CD4-positive, alpha-beta T cell treated with Interleukin-17A for 4 hours (primary cell): Measurements from ENCODE around the gene GPR39.

Experiments
- DNase-seq: peaks from one replicate; pipeline ENCODE4 v3.0.0-alpha.2; 2020; ENCODE audit warnings: mixed read lengths

Gene GPR39

GRCh38 chr2:132607426-132608090 is 191.0 kb downstream of the GPR39 start:
- DNase-seq: no peak

GRCh38 chr2:132608311-132608710 is 191.7 kb downstream of the GPR39 start:
- no peak for DNase-seq

- no peak for DNase-seq
Measured at GRCh38 chr2:132609101-132609890, 192.7 kb downstream of the GPR39 start.

GRCh38 chr2:132611719-132612118 is 195.1 kb downstream of the GPR39 start:
- no peak for DNase-seq

GRCh38 chr2:132615329-132616085 is 198.9 kb downstream of the GPR39 start:
- DNase-seq: no peak

GRCh38 chr2:132617989-132618388 is 201.4 kb downstream of the GPR39 start:
- no peak for DNase-seq

- DNase-seq: no peak
Measured at GRCh38 chr2:132618734-132619133, 202.1 kb downstream of the GPR39 start.

GRCh38 chr2:132620115-132620514 is 203.5 kb downstream of the GPR39 start:
- DNase-seq: no peak

- DNase-seq: no peak
Measured at GRCh38 chr2:132621131-132621875, 204.7 kb downstream of the GPR39 start.

- DNase-seq: no peak
Measured at GRCh38 chr2:132623096-132623839, 206.7 kb downstream of the GPR39 start.

GRCh38 chr2:132627536-132627935 is 210.9 kb downstream of the GPR39 start:
- DNase-seq: no peak

GRCh38 chr2:132632000-132632649 is 215.5 kb downstream of the GPR39 start:
- no peak for DNase-seq

GRCh38 chr2:132633635-132634034 is 217.0 kb downstream of the GPR39 start:
- DNase-seq: no peak

GRCh38 chr2:132636346-132636745 is 219.7 kb downstream of the GPR39 start:
- no peak for DNase-seq

GRCh38 chr2:132638313-132639040 is 221.9 kb downstream of the GPR39 start:
- DNase-seq: no peak

GRCh38 chr2:132640116-132640515 is 223.5 kb downstream of the GPR39 start:
- DNase-seq: no peak

GRCh38 chr2:132641819-132642218 is 225.2 kb downstream of the GPR39 start:
- no peak for DNase-seq

- DNase-seq: no peak
Measured at GRCh38 chr2:132642415-132642814, 225.8 kb downstream of the GPR39 start.

- DNase-seq: no peak
Measured at GRCh38 chr2:132645176-132645575, 228.6 kb downstream of the GPR39 start.

GRCh38 chr2:132645722-132646539 is 229.3 kb downstream of the GPR39 start:
- DNase-seq: no peak
